ENCODE measurements around the gene PHLDB3.

DNA sequence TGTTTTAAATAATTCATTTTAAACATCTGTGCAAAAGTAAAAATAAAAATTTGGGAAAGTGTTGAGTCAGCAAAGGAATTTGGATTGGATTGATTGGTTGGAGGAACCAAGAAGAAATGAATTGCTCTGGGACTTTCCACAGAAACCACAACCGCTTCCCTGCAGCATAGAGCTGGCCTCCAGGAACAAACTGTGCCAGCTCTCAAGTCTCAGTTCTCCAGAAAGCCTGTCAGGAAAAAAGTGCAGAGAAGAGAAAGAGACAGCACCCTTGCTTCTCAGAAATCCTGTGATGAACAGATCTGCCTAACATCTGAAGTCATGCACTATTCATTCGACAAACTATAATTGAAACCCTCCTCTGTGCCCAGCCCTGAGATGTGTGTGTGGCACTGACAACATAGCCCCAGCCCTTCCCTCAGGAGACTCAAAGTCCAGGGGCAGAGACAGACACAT, 54.0 kb downstream of the PHLDB3 start:
- no peak for TF ChIP-seq FOXK2 (IDR thresholded peaks at IDR 0.05)
- TF ChIP-seq ZNF384 (IDR thresholded peaks at IDR 0.05): no peak
- no peak for TF ChIP-seq SP1 (IDR thresholded peaks at IDR 0.05)
- TF ChIP-seq L3MBTL2 (conservative IDR thresholded peaks at IDR 0.05): no peak
- TF ChIP-seq ARNT (IDR thresholded peaks at IDR 0.05): no peak
- no peak for TF ChIP-seq HDGF (IDR thresholded peaks at IDR 0.05; ENCODE audit: borderline replicate concordance)
- TF ChIP-seq BHLHE40 (IDR thresholded peaks at IDR 0.05; ENCODE audit: borderline replicate concordance): no peak
- TF ChIP-seq SUZ12 (IDR thresholded peaks at IDR 0.05): no peak
- no peak for TF ChIP-seq ELF4 (IDR thresholded peaks at IDR 0.05)
